GM19025 (cell line): ENCODE measurements around the gene CHST4.
"Not testable (repeated sequence)": the region's sequence is repeated elsewhere in the genome, so short reads cannot be mapped to it uniquely, and the experiment has no call there.

Experiments used
- ATAC-seq: cut with Tn5 transposase; IDR thresholded peaks from one replicate; pipeline ENCODE4 v1.9.1; 2021; ENCODE audit warnings: mild to moderate bottlenecking, low read depth, moderate library complexity; ENCODE audit not compliant: unreplicated experiment

The CHST4 gene

DNA sequence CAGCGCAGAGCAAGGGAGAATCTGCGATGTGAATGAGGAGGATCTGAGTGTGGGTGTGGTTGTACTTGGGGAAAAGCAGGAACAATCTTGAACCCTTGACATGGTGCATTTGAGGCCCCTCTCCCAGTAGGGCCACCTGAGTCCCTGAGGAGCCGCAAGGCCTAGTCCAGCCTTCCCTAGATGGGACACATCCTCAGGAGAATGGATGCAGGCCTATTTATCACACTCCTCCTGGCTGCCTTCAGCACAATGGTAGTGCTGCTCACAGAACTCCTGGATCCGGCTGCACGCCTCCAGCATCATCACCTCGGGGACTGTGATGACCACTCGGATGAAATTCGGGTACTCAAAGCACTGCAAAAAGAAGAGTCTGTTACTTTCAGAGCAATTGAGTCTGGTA is 41.7 kb downstream of the CHST4 start:
- no peak for ATAC-seq

DNA sequence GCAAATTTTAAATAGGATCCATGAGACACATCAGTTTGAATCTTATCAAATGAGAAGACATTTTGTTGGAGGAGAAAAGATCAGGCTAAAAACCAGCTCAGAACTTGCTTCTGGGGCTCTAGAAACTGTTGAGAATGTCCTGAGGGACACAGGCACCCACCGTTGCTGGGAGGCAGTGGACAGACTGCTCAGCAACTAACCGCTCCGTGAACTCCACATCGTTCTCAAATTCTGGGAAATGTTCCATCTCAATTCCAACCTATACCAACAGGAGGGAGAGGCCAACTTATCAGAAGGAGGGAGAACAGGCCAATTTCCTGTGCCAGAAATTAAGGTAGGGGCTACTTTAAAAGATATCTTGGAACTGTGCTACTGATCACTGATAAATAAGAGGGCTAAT is 42.3 kb downstream of the CHST4 start:
- ATAC-seq = no peak

DNA sequence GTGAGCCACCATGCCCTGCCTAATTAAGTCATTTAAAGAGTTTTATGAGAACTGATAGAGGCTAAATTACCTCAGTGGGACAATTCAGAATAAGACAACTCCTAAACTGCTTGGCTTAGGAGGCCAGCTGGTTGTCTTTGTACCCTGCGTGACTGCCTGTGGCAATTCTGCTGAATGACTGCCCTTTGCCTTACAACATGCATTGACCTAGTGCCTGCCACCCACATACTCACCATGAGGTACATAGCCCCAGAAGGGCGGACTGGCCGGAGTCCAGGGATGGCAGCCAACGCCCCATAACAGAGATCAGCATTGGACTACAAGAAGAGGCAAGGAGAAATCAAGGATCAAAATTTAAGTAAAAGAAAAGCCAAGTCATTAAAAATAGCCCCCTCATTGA is 43.4 kb downstream of the CHST4 start:
- no peak for ATAC-seq

DNA sequence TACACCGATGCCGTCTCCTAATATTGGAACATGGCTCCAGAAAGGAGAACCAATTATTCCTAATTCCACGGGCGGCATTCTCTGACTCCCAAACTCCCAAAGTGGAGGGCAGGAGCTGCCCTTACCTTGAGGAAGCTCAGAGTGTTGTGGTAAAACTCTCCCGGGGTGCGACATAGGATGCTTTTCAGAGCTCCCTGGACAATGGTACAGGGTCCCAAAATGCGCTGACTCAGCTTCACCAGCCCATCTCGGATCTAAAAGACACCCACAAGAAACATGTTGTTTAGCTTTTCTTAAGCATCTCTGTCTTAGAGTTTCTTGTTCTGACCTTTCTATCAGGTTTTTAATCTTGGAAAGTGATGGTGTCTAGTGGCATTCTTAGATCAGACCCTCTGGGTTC is 43.9 kb downstream of the CHST4 start:
- no peak for ATAC-seq

DNA sequence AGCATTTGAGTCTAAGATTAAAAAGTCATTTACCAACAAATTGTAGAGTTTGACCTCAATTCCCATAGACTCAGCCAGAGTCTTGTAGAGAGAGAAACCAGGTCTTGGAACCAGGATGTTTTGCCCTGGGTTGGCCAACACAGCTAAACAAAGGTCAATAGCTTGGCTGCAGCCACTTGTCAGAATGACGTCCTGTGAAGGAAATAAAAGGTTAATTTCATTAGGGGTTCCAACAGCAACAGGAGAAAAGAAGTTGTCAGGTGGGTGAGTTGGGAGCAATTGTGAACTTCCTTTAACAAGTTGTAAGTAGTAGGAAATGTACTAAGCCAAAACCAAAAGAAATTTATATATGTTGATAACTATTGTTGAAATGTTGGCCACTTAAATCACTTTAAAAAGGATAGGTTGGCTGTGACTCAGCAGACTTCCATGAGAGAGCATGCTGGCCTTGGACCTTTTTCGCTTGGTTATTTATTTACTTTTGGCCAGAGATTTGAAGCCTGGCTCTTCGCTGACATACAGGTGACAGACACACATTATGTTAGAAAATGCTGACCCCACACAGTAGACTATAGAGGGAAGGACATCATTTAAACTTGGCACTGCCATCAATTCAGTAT is 46.4 kb downstream of the CHST4 start:
- ATAC-seq = no peak

DNA sequence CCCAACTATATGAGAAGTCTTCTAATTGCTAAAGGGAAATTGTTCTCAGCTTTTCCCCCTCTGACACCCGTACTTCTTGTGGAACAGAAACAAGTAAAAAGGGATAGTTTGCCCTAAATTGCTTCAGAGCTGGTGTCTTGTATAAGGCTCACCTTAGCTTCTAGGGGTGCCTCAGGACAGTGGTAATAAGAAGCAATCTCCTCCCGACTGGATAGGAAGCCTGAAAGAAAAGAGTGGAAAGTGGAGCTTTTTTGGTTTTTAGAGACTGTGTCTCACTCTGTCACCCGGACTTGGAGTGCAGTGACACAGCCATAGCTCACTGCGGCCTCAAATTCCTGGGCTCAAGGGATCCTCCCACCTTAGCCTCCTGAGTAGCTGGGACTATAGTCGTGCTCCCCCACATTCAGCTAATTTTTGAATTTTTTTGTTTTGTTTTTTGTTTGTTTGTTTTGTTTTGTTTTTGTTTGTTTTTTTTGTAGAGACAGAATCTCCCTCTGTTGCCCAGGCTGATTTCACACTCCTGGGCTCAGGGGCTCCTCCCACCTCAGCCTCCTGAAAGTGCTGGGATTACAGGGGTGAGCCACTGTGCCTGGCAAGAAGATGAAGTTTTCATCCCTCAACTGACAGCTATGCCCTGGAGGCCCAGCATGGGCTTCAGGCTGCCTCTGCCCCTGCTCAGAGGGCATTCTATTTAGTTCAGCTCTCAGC is 47.3 kb downstream of the CHST4 start:
- ATAC-seq = no peak

DNA sequence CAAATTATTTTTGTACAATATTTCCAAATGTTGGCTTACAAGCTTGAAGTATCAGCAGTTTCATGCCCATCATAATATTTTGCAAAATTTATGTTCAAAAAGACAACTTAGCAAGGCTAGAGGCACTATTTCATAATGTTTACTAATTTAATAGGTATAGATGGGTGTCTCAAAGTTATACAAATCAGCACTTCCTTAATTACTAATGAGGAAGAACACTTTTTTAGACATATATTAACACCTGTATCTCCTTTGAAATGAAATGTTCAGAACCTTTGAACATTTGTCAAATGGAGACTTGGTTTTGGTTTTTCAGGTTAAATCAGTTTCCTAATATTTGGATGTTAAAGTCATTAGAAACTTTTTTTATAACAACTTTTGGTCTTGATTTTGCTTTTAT is 48.5 kb downstream of the CHST4 start:
- no peak for ATAC-seq

DNA sequence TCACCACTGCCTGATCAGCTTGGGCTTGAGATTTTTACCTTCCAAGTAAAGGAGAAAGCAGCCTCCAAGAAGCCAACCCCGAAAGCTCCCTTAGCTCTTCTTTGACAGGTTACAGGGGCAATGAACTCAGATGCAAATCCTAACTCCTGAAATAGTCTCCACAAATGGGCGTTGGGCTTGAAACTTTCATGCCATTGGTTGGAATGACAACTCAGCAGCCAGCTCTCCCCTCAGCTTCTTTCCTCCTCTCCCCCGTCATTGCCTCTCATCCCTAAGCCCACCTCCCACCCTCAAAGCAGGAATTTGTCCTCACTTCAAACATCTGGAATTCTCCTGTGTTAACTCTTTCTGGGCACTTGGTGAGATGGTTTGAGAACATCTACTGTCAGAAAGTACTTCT is 50.7 kb downstream of the CHST4 start, which contains the start of gene TAT:
TAT (minus strand) TSS at position 122 of the 400 bp plus-strand sequence. CDS start 677 bp downstream, outside the sequence.
- ATAC-seq = no peak

DNA sequence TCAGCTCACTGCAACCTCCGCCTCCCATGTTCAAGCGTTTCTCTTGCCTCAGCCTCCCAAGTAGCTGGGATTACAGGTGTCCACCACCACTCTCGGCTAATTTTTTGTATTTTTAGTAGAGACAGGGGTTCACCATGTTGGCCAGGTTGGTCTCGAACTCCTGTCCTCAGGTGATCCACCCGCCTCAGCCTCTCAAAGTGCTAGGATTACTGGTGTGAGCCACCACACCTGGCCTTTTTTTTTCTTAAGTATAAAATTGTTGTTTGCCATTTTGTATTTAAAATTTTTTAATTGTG is 56.3 kb downstream of the CHST4 start:
- not testable (repeated sequence) for ATAC-seq

DNA sequence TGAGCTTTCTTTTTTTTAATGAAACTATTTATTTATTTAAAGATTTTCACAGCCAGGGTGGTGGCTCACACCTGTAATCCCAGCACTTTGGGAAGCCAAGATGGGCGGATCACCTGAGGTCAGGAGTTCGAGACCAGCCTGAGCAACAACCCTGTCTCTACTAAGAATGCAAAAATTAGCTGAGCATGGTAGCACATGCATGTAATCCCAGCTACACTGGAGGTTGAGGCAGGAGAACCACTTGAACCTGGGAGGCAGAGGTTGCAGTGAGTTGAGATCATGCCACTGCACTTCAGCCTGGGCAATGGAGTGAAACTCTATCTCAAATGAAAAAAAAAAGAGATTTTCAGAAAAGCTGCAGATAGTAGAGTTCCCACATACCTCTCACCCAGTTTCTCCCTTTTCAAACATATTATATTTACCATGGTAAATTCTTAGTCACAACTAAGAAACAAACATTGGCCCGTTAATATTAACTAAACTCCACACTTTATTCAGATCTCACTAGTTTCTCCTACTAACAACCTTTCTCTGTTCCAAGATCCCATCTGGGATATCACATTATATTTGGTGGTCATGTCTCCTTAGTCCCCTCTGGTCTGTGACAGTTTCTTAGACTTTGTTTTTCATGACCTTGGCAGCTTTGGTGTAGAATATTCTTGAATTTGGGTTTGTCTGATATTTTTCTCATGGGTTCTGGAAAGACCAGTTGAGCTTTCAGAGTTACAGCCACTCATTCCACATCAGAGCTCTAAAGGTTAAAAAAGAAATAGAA is 58.5 kb downstream of the CHST4 start:
- no peak for ATAC-seq

DNA sequence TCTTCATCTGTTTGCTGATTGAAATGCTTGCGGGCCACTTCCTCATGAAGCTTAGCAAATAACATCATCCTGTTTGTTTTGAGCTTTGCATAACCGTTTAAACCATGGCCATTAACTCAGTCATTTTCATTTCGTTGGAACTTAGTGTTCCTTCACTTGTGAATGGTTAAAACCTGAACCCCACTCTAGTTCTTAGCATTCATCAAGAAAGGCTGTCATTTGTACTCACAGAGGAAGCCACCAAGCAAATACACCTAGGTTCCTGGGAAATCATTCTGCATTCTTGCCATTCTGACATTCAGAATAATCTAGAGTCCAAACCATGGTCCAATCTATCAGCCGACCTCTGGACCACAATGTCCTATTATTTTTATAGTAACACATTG is 59.1 kb downstream of the CHST4 start:
- no peak for ATAC-seq
